Measurements from ENCODE around the gene ZNHIT2.

- TF ChIP-seq CTCF (IDR thresholded peaks at IDR 0.05) (no peak), EZH2 (IDR thresholded peaks at IDR 0.05) (no peak)
These were observed 19.1 kb upstream of the ZNHIT2 start for GRCh38 chr11:65136515-65137096.
